HG02588 (cell line): Measurements from ENCODE around the gene RASSF10.

Experiments
- ATAC-seq: cut with Tn5 transposase; IDR thresholded peaks from one replicate; pipeline ENCODE4 v1.9.1; 2021; ENCODE audit warnings: mild to moderate bottlenecking, moderate library complexity; ENCODE audit not compliant: unreplicated experiment

RASSF10 gene

DNA sequence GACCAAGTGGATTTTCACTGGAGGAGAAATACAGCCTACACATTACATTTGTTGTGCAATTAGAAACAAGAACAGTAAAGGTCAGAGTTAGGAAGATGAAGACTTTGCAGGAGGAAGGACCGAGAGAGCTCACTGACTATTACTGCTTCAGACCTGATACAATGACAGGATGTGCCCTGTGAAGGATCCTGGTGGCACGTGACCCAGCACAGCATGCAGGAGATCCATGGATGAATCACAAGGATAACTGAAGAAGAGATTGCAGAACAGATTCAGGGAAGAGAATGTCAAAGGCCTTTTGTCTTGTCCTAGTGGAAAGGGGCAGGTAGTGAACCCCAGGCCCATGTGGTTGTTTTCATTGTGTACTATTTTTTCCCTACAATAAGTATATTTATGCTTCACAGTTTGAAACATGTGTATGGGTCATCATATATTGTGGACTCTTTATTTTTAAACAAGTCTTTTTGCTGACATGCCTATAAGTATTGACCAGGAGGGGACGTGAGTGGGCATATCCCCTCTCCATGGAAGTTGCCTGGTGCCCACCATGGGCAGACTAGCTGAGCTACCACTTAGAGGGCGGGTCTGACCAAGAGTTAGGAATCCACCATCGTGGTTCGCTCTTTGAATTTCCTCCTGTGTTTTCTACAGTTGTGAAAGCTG, 44.3 kb downstream of the RASSF10 start:
- no peak for ATAC-seq

DNA sequence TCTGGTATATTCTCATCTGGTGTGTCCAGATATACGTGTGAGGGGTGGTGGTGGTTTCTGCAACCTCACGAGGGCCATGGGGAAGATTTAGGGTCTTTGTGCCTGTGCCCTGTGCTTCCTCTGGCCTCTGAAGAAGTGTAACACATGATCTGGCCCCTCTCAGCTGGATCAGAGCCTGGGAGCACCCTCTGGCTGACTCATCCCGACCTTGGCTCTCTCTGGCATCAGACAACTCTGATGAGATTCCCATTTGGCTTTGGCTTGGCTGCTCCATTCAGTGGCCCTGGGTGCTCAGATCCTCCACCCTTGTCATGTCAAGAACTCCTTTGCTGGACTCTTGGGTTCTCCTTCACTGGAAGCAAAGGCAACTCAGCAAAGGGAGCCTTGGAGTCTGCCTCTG, 45.2 kb downstream of the RASSF10 start:
- ATAC-seq: no peak

DNA sequence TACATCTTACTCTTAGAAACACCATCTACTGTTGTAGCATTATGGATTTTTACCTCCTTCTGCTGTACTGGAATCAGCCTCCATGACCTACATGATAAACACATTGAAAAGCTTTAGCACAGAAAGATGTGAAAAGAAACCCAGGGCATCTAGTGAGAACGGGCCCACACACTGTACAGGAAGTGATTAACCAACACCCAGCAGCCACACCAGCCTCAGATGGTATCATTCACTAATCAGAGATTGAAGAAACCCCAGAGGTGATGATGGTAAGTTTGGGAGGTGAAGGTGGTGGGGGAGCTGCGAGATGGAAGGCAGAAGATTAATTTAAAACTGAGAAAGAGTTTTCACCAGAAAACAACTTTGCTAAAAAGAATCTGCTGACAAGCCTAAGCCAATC, 46.1 kb downstream of the RASSF10 start:
- no peak for ATAC-seq

DNA sequence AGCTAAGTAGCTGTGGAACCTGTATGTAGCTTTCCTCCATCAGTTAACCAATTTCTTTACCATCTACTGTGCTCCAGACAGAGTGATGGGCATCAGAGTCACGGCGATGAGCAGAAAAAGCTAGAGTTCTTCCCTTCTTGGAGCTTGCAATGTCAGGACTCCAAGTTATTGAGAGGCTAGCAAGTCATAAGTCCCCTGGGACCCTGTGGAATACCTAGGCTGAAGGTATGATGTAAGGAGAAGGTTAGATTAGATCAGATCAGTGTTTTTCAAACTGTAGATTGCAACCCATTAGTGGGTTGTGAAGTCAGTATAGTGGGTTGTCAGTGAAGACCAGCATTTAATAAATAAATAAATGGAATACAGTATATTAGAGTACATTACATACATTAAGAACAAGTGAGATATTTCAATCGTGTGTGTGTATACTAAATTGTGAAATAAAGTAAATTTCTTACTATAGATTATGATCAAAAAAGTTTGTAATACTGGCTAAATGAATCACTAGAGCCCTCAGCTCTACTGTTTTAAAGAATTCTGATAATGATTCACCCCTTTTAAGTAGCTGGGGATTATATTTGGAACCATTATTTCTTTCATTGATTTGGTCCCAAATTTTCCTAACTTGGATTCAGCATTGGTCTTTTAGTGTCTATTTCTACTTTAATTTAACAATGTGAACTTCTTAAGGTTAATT, 52.3 kb downstream of the RASSF10 start:
- no peak for ATAC-seq
